GM10248 (cell line): Measurements from ENCODE around the gene FOXK1.

Experiments
- CTCF ChIA-PET: fragments of 300-600 bp; sonication (Branson Sonifier 250); formaldehyde crosslinking; extraction: SDS; loops from one replicate; lab custom pipeline; 2021; ENCODE audit warnings: antibody characterized with exemption; lab: Yijun Ruan, JAX
- POLR2A ChIA-PET: fragments of 350-650 bp; sonication (Branson Sonifier 250); formaldehyde crosslinking; extraction: SDS; loops from one replicate; lab custom pipeline; 2020; ENCODE audit warnings: antibody characterized with exemption; lab: Yijun Ruan, JAX
- DNase-seq: peaks from one replicate; pipeline ENCODE4 v3.0.0; 2012; ENCODE audit errors: extremely low spot score
- TF ChIP-seq, protein P1 (sequence below): IDR thresholded peaks from 2 replicates; pipeline ENCODE4 v1.5.1; 2012; ENCODE audit warnings: mild to moderate bottlenecking, low read depth; ENCODE audit errors: extremely low read depth, missing control alignments, control extremely low read depth

FOXK1 gene

DNA sequence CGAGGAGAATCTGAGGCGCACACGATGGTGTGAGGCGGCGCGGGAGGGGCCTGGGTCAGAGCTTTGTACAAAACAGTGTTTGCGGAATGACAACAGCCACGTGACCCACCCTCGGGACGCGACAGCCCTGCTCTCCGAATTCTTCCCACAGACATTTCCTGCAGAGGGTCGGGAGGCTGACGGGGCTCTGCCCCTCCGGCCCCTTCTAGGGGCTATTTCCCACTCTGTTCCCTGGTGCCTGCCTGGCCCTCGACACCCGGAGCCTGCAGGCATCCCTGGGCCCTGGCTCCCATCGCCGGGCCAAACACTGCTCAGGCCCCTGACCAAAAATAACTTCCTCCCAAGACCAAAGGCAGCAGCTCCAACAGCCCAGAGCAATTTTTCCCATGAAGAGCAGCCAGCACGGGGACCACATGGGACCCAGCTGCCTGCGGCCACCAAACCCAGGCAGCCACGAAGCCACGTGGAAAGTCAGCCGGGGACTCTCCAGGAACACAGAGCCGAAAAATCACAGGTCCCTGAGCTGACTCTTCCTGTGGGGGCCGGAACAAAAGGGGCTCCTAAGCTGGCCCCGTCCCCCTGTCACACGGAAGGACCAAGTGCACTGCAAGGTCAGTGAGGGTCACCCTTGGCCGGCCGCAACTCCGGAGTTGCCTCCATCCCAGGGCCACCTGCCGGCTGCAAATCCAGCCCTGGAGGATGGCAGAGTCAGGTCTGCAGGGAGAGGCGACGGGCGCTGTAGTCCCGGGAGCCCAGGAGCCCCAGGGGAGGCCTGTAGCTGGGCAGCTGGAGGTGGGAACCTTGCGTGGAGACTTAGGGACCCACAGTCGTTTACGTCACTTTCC, 137.7 kb downstream of the FOXK1 start:
- POLR2A ChIA-PET = no interaction called here
- DNase-seq = no peak
- CTCF ChIA-PET = no interaction called here
- TF ChIP-seq, protein P1, sequence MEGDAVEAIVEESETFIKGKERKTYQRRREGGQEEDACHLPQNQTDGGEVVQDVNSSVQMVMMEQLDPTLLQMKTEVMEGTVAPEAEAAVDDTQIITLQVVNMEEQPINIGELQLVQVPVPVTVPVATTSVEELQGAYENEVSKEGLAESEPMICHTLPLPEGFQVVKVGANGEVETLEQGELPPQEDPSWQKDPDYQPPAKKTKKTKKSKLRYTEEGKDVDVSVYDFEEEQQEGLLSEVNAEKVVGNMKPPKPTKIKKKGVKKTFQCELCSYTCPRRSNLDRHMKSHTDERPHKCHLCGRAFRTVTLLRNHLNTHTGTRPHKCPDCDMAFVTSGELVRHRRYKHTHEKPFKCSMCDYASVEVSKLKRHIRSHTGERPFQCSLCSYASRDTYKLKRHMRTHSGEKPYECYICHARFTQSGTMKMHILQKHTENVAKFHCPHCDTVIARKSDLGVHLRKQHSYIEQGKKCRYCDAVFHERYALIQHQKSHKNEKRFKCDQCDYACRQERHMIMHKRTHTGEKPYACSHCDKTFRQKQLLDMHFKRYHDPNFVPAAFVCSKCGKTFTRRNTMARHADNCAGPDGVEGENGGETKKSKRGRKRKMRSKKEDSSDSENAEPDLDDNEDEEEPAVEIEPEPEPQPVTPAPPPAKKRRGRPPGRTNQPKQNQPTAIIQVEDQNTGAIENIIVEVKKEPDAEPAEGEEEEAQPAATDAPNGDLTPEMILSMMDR = no peak

DNA sequence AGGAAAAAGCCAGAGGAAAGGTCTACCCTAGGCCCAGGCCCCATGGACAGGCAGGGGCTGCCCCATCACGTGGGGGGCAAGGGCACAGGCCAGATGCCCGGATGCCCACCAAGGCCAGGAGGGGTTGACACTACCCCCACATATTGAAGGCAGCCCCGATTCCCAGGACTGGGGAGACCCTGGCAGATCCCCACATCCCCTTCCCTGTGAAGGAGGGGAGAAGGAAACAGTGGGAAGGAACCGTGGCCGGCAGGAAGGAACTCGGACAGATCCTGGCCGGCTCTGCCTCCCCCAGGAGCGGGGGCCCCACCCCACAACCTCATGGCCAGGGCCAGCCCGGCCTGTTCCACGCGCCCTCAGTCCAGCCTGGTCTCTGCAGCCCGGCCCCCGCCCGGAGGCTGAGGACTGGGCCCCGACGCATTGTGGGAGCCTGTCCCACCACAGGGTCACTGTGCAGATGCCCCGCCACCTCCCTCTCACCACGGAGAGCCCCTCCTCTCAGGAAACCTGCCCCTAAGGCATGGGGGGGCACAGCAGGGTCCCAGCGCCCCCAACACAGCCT, 138.4 kb downstream of the FOXK1 start:
- TF ChIP-seq, protein P1 = no peak
- DNase-seq = no peak
- CTCF ChIA-PET = no interaction called here
- POLR2A ChIA-PET = no interaction called here
